ENCODE data around the gene INPP5B. TPM values are rescaled to one million over a fixed set of nuclear protein-coding genes. Genes with fewer than 3 reads are reported as not detected.
A peak's percentile ranks its signal among the peaks of the same experiment; 100 is the strongest.

Gene INPP5B
- total and polyA plus RNA-seq, 2 of the 13 experiments (the other 11 are each of a cell fraction or from before 2014, with no cell fraction given) = 9.0 to 9.8 TPM

GRCh38 chr1:37859507-37860345 lies 87.1 kb downstream of the INPP5B start, which contains the start of gene MTF1 (continued):
- TF ChIP-seq KLF11 (CRISPR knock-in tag; IDR thresholded peaks at IDR 0.05) = peak; percentile 37; the same call in 1 of the 2 replicates
- peak; percentile 95 for TF ChIP-seq ZNF777 (CRISPR knock-in tag; IDR thresholded peaks at IDR 0.05)
- TF ChIP-seq ZNF597 (CRISPR knock-in tag; IDR thresholded peaks at IDR 0.05) = no peak
- peak; percentile 92 for TF ChIP-seq ZNF629 (CRISPR knock-in tag; conservative IDR thresholded peaks at IDR 0.05)
- TF ChIP-seq PCBP1 (IDR thresholded peaks at IDR 0.05; ENCODE audit: borderline replicate concordance, low read depth, low read length) = peak; percentile 26; the same call in 1 of the 2 replicates
- no peak for TF ChIP-seq GPBP1L1 (CRISPR knock-in tag; IDR thresholded peaks at IDR 0.05)
- peak; percentile 51; the same call in 1 of the 2 replicates for TF ChIP-seq ZNF670 (CRISPR knock-in tag; IDR thresholded peaks at IDR 0.05; ENCODE audit: borderline replicate concordance)
- no peak for TF ChIP-seq CENPBD1 (CRISPR knock-in tag; IDR thresholded peaks at IDR 0.05; ENCODE audit: borderline replicate concordance, low read depth)
- TF ChIP-seq CHD2 (IDR thresholded peaks at IDR 0.05; ENCODE audit: low read depth, low read length) = no peak
- TF ChIP-seq NPAS2 (CRISPR knock-in tag; IDR thresholded peaks at IDR 0.05; ENCODE audit: borderline replicate concordance) = no peak
- TF ChIP-seq PPARG (CRISPR knock-in tag; conservative IDR thresholded peaks at IDR 0.05) = 0 out of 2 replicates have a peak, but pooled peaks have one; percentile 21
- TF ChIP-seq CBFB (CRISPR knock-in tag; IDR thresholded peaks at IDR 0.05) = 0 out of 2 replicates have a peak, but pooled peaks have one; percentile 41
- TF ChIP-seq ZBTB2 (CRISPR knock-in tag; IDR thresholded peaks at IDR 0.05; ENCODE audit: low read depth) = no peak
- TF ChIP-seq TFE3 (CRISPR knock-in tag; IDR thresholded peaks at IDR 0.05) = no peak
- no peak for TF ChIP-seq ZFP36 (IDR thresholded peaks at IDR 0.05; ENCODE audit: borderline replicate concordance, low read depth, low read length, partially characterized antibody)
- TF ChIP-seq ONECUT2 (CRISPR knock-in tag; IDR thresholded peaks at IDR 0.05) = no peak
- no peak for TF ChIP-seq TEF (CRISPR knock-in tag; IDR thresholded peaks at IDR 0.05)
- TF ChIP-seq GATAD1 (CRISPR knock-in tag; IDR thresholded peaks at IDR 0.05) = peak; percentile 96
- no peak for TF ChIP-seq ZNF12 (CRISPR knock-in tag; IDR thresholded peaks at IDR 0.05)
